Kidney (tissue), 14 donors: ENCODE results near the gene KRTAP9-8. TPM values are rescaled to one million over a fixed set of nuclear protein-coding genes. Genes with fewer than 3 reads are reported as not detected.
"Not testable (repeated sequence)": the region's sequence is repeated elsewhere in the genome, so short reads cannot be mapped to it uniquely, and the experiment has no call there.

Source experiments
- DNase-seq, 5 donors: peaks; one replicate each; pipeline ENCODE4 v3.0.0-alpha.2; 2013 to 2020
- FAIRE-seq: peaks from 2 replicates; lab custom pipeline; 2012; peaks lifted over from hg19 to GRCh38; lab: Jason Lieb, UNC
- H3K27ac ChIP-seq, 2 donors: one replicate each; pipeline ENCODE4 v1.7.0; 2013; ENCODE audit warnings: low read depth in 2 of 2, low read length in 2 of 2, inconsistent platforms in 1 of 2
- H3K27me3 ChIP-seq: one replicate; pipeline ENCODE4 v1.7.1; 2013; ENCODE audit warnings: low read length, inconsistent platforms; ENCODE audit not compliant: control insufficient read depth, insufficient read depth
- H3K36me3 ChIP-seq, 3 donors: one replicate each; pipeline versions ENCODE4 v1.7.0 to v1.7.1; 2013; ENCODE audit warnings: low read length in 3 of 3, control low read depth in 1 of 3, inconsistent platforms in 1 of 3; ENCODE audit not compliant: insufficient read depth in 3 of 3, control insufficient read depth in 2 of 3
- H3K4me1 ChIP-seq, 3 donors: one replicate each; pipeline versions ENCODE4 v1.7.0 to v1.7.1; 2013; ENCODE audit warnings: low read length in 3 of 3, inconsistent platforms in 1 of 3, low read depth in 1 of 3; ENCODE audit not compliant: control insufficient read depth in 2 of 3, insufficient read depth in 2 of 3
- H3K4me3 ChIP-seq, 3 donors: one replicate each; pipeline versions ENCODE4 v1.7.0 to v1.8.1; 2013; ENCODE audit warnings: low read length in 3 of 3, control low read depth in 1 of 3, inconsistent platforms in 1 of 3
- H3K9ac ChIP-seq, 3 donors: one replicate each; pipeline versions ENCODE4 v1.7.0 to v1.7.1; 2013; ENCODE audit warnings: low read length in 3 of 3, control low read depth in 1 of 3, inconsistent platforms in 1 of 3
- H3K9me3 ChIP-seq, 3 donors: one replicate each; pipeline versions ENCODE4 v1.7.0 to v1.7.1; 2013; ENCODE audit warnings: low read length in 3 of 3, control low read depth in 1 of 3, inconsistent platforms in 1 of 3; ENCODE audit not compliant: control insufficient read depth in 2 of 3, insufficient read depth in 1 of 3
- intact Hi-C: fragments of 100-400 bp; cut with DNase I; formaldehyde crosslinking; loops from one replicate; pipeline ENCODE4 v1.11.1; 2022
- polyA plus RNA-seq: library from polyadenylated mRNA; stranded (reverse); fragments of 350-450 nt; fragmentation: Illumina TruSeq; extraction: RNeasy Lipid Tissue Mini Kit (QIAGEN cat#74804); gene quantifications from one replicate; pipeline ENCODE4 v1.2.3, GENCODE V29; 2014; ENCODE audit warnings: low read depth, low replicate concordance; ENCODE audit not compliant: insufficient read depth
- total RNA-seq: library from RNA; stranded (reverse); fragmentation: NEBNext Ultra II Directional; extraction: Animal tissue kit (Norgen Biotek cat#: 25700); gene quantifications from one replicate; pipeline ENCODE4 v1.2.1, GENCODE V29; 2021
- TF ChIP-seq, protein P1 (sequence below): IDR thresholded peaks from 3 replicates; pipeline ENCODE4 v1.5.1; 2012; ENCODE audit warnings: mild to moderate bottlenecking, moderate library complexity, borderline replicate concordance; ENCODE audit not compliant: insufficient read depth; ENCODE audit errors: extremely low read depth
- donor health status: control.
- donor health status: control.
- donor health status: control.
- donor health status: control.
- donor health status: control.
- donor health status: DM: yes; HTN: yes; CAD: no.
- donor health status: Normal renal cell carcinoma (clear cell type).

Gene KRTAP9-8
- total and polyA plus RNA-seq, 2 donors from 2014 or later, result not detected

DNA sequence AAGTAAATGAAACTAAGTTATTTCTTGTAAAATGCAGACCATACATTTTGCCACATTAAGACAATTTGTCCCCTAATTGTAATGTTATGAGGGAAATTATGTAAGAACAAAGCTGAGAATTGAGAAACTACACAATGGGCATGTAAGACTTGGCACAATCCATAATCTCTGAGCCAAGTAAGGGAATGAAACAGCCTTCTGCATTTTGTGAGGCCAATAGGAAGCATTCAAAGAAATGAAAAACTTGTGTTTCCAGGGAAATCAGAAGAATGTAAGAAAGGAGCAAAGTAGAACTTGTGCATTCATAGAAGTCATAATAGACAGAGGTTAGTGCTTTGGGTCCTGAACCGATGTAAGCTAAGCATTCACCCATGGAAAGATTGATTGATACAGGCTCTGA, 13.5 kb downstream of the KRTAP9-8 start:
- TF ChIP-seq, protein P1, sequence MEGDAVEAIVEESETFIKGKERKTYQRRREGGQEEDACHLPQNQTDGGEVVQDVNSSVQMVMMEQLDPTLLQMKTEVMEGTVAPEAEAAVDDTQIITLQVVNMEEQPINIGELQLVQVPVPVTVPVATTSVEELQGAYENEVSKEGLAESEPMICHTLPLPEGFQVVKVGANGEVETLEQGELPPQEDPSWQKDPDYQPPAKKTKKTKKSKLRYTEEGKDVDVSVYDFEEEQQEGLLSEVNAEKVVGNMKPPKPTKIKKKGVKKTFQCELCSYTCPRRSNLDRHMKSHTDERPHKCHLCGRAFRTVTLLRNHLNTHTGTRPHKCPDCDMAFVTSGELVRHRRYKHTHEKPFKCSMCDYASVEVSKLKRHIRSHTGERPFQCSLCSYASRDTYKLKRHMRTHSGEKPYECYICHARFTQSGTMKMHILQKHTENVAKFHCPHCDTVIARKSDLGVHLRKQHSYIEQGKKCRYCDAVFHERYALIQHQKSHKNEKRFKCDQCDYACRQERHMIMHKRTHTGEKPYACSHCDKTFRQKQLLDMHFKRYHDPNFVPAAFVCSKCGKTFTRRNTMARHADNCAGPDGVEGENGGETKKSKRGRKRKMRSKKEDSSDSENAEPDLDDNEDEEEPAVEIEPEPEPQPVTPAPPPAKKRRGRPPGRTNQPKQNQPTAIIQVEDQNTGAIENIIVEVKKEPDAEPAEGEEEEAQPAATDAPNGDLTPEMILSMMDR, result no peak
- FAIRE-seq, result no peak
- Histone ChIP-seq H3K27ac (no peak overlapping the region), H3K36me3 (no peaks in the 10 kb centered on the region), H3K9ac (no peak overlapping the region), H3K27me3 (no peaks in the 10 kb centered on the region), H3K4me1 (no peaks in the 10 kb centered on the region), H3K4me3 (no peak overlapping the region), H3K9me3 (no peaks in the 10 kb centered on the region)
- intact Hi-C loops, result no loop called here
- DNase-seq, result no peak

DNA sequence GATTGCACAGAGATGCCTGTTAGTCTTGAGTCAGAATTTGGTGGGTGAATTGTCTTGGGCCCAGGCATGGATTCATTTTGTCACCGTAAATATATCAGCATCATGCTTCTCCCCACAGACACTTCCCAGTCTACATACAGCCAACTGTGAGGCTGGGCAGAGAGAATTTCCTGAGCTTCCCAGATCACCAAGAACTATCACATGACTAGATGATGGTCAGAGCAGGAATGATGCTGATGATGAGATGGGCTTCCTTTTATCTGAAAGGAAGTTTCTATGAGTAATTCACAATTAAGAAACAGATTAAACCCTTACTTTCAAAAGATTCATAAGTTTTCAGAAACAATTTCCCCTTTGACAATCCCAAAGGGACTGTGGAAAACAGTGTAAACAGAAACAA, 17.1 kb downstream of the KRTAP9-8 start:
- FAIRE-seq, result no peak
- DNase-seq, result no peak
- TF ChIP-seq, protein P1, result no peak
- Histone ChIP-seq H3K4me3 (no peak overlapping the region), H3K36me3 (no peaks in the 10 kb centered on the region), H3K27ac (no peak overlapping the region), H3K9ac (no peak overlapping the region), H3K9me3 (no peaks in the 10 kb centered on the region), H3K4me1 (no peaks in the 10 kb centered on the region), H3K27me3 (no peaks in the 10 kb centered on the region)
- intact Hi-C loops, result no loop called here

DNA sequence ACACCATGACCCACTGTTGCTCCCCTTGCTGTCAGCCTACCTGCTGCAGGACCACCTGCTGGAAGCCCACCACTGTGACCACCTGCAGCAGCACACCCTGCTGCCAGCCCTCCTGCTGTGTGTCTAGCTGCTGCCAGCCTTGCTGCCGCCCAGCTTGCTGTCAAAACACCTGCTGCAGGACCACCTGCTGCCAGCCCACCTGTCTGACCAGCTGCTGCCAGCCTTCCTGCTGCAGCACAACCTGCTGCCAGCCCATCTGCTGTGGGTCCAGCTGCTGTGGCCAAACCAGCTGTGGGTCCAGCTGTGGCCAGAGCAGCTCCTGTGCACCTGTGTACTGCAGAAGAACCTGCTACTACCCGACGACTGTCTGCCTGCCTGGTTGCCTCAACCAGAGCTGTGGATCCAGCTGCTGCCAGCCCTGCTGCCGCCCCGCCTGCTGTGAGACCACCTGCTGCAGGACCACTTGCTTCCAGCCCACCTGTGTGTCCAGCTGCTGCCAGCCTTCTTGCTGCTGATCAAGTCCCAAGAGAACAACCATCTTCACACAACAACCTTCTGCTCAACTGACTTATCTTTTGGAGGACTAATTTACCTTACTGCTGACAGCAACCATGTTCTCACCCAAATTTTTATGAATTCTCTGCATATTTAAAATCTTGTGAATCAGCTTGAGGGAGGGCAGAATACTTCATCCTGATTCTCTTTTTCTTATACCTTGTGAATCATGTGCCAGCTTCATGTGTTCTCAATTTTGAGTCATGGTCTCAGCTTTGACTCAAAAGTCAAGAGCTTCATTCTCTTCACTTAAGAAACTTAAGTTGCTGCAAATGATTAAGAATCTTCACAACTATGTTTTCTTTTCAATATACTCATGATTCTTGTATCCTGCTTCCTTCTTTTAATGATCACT, 17.8 kb downstream of the KRTAP9-8 start, which contains the start of gene KRTAP9-9:
Gene KRTAP9-9 (plus strand): TSS at position 4 of the 910 bp plus-strand sequence.
- H3K9me3 ChIP-seq, FAIRE-seq, H3K9ac ChIP-seq, H3K4me3 ChIP-seq, H3K4me1 ChIP-seq, H3K27me3 ChIP-seq, intact Hi-C loops, H3K27ac ChIP-seq, H3K36me3 ChIP-seq: not testable (repeated sequence)
- DNase-seq, result peak in 1 of 5 donors; percentile 52

DNA sequence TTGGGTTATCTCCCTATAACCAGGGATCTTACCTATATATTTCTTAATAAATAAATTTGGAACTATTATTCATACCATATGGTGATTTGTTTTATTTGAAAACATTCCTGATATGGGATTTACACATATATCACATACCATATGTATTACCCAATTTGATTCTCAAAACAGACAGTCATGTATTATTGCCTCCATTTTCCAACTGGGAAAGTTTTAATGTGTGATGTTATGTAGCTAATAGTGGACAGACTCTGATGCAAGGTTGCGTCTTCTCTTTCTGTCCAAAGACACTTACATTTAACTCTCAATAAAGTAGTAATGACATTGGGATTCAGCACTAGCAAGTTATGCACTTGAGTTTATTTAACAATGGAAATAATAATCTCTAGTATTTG, 18.5 kb downstream of the KRTAP9-8 start:
- FAIRE-seq, result no peak
- intact Hi-C loops, result no loop called here

More for the DNA sequence above, 18.5 kb downstream of the KRTAP9-8 start:
- no peak overlapping the region for H3K4me3 ChIP-seq
- no peak for DNase-seq
- no peaks in the 10 kb centered on the region for H3K36me3 ChIP-seq
- no peak overlapping the region for H3K27ac ChIP-seq
- H3K9me3 ChIP-seq, result no peaks in the 10 kb centered on the region
- TF ChIP-seq, protein P1, result no peak
- H3K9ac ChIP-seq, result no peak overlapping the region
- no peaks in the 10 kb centered on the region for H3K4me1 ChIP-seq
- H3K27me3 ChIP-seq, result no peaks in the 10 kb centered on the region
